GM10847 (cell line): ENCODE measurements around the gene RYR2.

ENCODE experiments used
- POLR2A ChIP-seq: IDR thresholded peaks from 2 replicates; pipeline ENCODE4 v1.6.1; 2011; ENCODE audit not compliant: insufficient read length; ENCODE audit errors: extremely low read depth

Gene RYR2

DNA sequence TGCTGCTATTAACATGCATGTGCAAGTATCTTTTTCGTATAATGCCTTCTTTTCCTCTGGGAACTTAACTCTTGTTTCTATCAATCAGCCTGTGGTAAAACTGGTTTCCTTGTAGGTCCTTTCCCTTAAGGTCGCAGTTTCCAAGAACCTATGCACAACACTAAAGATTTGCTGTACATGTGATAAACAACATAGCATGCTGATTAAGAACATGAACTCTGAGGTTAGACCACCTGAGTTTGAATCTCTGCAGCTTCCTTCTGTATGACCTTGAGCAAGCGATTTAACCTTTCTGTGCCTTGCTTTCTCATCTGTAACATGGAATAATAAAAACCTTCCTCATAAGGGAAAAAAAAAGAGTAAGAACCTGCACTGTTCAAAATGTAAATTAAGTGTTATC lies 186.4 kb downstream of the RYR2 start:
- no peak for TF ChIP-seq POLR2A

DNA sequence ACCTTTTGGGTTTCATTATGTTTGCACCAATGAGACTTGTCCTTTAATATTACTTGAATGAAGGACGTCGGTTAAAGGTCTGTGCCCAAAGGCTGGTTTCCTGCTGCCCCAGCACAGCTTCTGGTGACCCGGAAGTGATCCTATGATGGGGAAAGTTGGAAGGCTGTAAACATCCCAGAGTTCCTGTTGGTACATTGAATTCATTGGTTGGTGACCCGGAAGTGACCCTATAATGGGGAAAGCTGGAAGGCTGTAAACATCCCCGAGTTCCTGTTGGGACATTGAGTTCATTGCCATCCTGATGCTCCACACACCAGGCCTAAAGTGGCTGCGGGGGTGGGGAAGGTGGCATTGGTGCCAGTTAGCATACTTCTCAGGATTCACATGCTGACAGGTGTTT lies 187.3 kb downstream of the RYR2 start:
- TF ChIP-seq POLR2A, result no peak

DNA sequence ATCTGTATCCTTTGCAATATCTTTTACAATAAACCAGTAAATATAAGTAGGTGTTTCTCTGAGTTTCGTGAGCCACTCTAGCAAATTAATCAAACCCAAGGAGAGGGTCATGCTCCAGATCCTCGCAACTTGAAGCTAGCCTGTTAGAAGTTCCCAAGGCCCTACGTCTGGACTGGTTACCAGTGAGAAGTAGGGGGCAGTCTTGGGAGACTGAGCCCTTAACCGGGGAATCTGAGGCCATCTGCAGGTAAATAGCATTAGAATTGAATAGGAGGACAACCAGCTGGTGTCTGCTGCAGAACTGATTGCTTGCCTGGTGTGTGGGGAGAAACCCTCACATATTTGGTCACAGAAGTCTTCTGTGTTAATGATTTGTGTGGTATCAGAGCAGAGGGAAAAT lies 190.5 kb downstream of the RYR2 start:
- no peak for TF ChIP-seq POLR2A

DNA sequence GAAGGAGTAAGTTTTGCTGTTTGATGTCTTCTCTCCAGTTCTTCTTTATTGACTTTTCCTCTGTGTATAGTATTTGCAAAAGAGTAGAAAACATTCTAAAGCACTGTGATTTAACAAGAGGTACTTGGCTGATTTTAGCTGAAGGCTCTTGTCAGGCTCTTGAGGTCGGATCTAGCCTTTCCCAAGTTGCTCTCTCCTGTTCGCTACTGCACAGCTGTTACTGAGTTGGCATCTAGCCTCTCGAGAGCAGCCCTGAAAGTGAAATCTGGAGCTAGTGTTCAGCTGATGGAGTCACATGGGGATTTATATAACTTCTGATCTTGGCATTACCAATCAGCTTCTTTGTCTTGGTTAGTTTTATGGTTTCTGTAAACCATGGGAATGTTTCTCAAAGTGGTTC lies 193.1 kb downstream of the RYR2 start:
- no peak for TF ChIP-seq POLR2A

DNA sequence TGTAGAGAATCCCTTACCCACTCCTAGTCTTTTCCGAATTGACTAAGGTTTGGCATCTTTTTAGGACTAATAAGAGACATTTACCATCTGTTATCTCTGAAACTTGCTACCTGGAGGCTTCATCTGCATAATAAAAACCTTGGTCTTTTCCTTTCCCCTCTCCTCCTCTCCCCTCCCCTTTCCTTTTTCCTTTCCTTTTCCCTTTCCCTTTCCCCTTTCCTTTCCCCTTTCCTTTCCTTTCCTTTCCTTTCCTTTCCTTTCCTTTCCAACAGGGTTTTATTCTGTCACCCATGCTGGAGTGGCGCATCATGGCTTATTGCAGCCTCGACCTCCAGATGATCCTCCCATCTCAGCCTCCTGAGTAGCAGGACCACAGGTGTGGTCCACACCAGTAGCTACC lies 195.7 kb downstream of the RYR2 start:
- TF ChIP-seq POLR2A, result no peak

DNA sequence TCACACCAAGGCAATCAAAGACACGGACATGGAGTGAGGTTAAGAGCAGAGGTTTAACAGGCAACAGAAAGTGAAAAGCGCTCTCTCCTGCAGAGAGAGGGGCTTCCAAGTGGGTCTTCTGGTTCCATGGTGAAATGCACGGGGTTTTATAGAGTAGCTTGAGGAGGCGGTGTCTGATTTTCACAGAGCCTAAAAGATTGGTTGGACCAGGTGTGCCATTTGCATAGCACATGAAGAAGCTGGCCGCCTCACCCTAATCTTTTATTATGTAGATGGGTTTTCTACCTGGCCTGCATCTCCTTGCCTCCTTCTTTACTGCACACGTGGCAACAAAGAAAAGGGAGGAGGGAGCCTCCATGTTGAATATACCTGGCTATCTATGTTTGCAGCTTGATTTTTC lies 197.3 kb downstream of the RYR2 start:
- no peak for TF ChIP-seq POLR2A

DNA sequence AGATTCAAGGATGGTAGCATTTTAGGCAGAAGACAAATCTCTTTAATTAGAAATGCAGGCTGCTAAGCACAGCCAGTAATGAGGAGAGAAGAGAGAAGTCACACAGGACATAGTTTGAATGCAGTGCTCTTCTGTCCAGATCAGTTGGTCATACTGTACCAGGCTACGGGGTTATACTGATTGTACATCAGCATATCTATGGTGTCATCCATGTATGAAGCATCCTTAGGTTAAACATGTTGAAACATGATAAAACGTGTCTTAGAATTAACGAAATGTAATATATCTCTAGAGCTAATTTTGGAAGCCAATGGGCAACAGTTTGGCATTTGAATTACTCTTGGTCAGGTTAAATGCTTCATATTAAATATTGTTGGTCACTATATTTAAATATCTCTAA lies 199.1 kb downstream of the RYR2 start:
- no peak for TF ChIP-seq POLR2A

DNA sequence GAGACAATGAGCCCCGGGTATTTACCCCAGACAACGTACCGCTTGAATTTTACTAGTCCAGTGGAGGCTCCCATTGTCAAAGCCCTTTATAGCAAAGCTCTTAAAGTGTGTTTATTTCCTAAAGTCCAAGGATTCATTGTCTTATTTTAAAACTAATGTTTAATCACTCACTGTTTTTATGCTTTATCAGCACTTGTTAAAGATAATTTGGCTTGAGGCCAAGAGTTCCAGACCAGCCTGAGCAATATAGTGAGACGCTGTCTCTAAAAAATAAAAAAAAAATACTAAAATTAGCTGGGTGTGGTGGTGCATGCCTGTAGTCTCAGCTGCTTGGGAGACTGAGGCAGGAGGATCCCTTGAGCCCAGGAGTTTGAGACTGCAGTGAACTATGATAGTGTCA lies 202.8 kb downstream of the RYR2 start:
- no peak for TF ChIP-seq POLR2A

DNA sequence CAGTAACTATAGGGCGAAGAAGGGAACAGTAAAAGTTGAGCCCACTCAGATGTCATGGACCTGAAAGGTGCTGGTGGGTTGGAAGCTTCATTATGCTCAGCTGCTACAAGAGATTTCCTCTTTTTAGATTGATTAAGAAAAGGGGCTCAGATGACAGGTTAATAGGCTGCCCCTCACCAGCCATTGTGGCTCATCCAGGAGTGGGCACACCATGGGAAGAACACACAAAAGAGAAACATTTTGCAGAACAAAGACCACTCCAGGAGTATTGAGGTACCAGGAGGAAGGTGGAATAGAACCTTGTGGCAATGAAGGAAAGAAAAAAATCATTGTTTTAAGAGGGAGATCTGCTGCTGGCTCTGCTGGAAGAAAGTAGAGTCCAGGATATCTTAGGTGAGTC lies 205.5 kb downstream of the RYR2 start:
- TF ChIP-seq POLR2A, result no peak

DNA sequence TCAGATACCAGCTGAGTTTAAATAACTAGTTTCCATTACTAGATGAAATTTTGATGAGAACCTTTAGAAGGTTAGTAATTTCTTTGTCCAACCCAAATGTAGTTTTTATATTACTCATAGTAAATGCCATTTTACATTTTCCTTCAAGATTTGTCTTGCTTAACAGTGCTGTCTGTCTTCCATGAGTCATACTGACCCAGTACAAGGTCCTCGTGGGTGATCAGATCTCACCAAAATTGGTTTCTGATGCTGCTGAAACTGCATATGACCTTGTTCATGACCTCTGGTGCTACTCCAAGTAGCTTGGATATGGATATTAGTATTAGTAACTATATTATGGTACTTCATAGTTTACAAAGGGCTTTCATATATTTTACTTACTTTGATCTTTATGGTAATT lies 207.1 kb downstream of the RYR2 start:
- no peak for TF ChIP-seq POLR2A

DNA sequence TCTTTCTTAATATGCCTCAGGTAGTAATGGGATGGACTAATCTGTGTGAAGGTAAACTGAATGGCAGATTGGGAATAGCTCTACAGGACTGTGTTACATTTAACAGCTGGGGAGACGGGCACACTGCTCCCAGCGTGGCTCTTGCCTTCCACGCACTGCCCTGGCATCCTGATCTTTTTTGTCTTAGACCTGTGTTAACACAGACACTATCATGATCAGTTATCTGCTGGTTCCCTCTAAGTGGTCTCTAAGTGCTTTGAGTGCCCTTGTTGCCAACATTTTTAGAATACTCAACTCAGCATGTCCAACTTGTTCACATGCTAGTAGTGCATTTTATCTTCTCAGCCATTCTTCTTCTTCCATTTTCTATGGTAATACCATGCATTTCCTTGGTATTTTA lies 208.1 kb downstream of the RYR2 start:
- no peak for TF ChIP-seq POLR2A

DNA sequence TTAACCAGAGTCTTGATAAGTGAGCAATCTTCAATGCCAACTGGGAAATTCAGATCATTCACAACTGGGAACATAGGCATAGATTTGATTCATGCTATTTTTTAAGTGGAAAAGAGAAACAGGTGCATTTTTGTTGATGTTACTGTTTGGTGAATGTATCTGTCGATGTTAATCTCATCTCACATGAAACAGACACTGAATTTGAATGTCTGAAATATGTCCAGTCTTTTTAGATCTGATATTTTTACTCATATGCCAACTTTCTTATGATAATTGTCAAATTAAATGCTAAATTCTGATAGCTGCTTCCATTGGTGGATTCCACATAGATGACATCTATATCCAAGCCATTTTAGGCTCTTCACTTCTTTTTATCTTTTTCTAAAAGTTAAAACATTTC lies 213.1 kb downstream of the RYR2 start:
- TF ChIP-seq POLR2A, result no peak

DNA sequence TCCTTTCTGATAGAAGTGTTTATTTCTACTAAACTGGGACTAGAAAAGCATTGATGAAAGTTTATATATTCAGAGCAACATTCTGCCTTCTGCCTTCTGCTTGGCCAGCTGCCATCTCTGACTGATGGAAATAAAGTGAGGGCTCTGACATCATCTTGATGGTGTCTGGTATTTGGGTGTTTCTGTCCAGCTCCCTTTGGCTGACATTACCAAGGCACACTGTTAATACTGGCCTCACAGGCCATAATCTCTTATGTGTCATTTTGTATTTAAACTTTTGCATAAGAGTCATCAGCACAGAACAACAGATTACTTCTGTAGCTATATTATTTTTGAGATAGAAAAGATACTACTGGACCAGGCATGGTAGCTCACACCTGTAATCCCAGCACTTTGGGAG lies 216.9 kb downstream of the RYR2 start:
- no peak for TF ChIP-seq POLR2A

DNA sequence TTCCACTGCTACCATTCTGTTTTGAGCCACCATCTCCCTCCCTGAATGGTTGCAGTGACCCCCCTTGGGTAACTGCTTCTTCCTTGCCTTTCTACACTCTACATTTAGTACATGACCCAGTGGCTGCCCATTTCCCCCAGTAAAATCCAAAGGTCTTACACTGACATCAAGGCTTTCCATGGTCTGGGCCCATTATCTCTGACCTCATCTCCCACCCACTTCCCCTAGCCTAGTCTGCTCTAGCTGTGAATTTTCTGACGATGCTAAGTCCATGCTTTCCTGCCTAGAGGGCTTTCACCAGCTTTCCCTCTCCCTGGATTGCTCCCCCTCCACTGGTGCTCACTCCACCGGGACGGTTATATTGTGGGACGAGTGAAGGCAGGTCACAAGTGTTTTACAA lies 219.2 kb downstream of the RYR2 start:
- TF ChIP-seq POLR2A, result no peak

DNA sequence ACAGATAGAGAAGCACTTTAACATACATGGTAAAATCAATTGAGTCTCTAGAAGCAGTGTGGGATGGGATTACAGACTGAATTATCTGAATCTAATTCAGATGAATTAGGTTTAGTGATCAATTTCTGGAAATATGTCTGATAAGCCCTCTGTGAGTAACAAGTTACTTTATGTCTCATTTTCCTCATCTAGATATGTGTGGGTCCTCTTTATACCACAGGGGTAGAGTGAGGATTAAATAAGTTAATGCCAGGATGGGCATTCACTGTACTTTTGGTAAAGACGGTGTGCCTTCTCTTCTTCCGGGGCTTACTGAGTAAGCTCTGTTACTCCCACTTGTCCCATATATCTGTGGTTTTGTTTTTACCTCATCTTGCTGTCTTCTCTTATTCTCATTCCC lies 225.8 kb downstream of the RYR2 start:
- no peak for TF ChIP-seq POLR2A

DNA sequence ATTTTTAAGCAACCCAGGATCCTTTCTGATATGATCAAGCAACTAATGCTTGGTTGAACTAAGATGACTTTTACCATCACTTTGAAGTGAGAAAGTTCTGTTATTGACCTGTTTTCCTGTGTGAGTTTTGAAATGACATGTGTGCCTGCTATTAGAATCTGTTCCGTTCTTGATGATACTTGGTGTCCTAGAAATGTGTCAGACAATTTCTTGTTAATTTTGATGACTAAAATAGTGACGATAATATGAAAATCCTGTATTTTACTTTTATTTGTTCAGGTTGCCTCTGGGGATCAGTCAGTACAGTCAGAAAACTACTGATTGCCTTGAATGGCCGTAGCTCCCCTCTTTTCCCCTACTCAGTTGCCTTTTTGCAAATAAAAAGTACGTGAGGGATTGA lies 228.0 kb downstream of the RYR2 start:
- TF ChIP-seq POLR2A, result no peak

DNA sequence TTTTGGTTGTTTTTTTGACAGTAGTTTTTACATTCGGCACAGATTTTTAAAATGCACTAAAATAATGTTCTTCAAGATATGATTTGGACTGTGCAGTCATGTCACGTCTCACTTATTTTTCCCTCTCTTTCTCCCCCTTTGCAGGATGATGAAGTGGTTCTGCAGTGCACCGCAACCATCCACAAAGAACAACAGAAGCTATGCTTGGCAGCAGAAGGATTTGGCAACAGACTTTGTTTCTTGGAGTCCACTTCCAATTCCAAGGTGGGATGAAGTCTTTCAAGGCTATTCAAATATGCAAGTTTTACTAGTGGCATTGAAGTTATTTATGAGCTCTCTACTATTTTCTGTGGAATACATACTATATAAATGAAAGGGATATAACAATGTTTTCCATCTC lies 228.4 kb downstream of the RYR2 start:
- no peak for TF ChIP-seq POLR2A

DNA sequence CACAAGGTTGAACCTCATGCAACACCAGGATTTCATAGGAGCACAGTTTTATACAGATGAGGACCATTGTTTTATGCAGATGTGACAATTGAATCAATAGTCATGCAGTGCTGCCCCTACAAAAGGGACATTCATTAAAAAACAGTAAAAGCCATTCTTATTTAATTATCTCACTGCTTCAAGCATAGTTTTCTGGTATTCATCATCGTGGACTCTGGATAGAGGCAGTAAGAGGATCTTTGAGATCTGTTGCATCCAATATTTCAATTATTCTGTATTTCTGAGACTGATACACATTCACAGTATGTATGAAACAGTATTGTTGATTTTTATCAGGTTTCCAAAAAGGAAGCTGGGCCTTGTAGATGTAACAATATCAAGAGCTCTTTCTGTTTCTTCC lies 237.6 kb downstream of the RYR2 start:
- TF ChIP-seq POLR2A, result no peak
